ENCODE measurements around the gene COL17A1. TPM values are rescaled to one million over a fixed set of nuclear protein-coding genes. Genes with fewer than 3 reads are reported as not detected.

COL17A1 gene
- total RNA-seq, 1 experiment from 2014 or later = 514 TPM

- BruUV-seq (replicated peaks) = no TSS peak
- H3K36me3 Mint-ChIP-seq (ENCODE audit: insufficient read depth, unreplicated experiment) = peaks cover 10% of the 10 kb centered on the region
- no peaks in the 10 kb centered on the region for H3K9me3 Mint-ChIP-seq (ENCODE audit: unreplicated experiment)
- TF ChIP-seq, protein P1, sequence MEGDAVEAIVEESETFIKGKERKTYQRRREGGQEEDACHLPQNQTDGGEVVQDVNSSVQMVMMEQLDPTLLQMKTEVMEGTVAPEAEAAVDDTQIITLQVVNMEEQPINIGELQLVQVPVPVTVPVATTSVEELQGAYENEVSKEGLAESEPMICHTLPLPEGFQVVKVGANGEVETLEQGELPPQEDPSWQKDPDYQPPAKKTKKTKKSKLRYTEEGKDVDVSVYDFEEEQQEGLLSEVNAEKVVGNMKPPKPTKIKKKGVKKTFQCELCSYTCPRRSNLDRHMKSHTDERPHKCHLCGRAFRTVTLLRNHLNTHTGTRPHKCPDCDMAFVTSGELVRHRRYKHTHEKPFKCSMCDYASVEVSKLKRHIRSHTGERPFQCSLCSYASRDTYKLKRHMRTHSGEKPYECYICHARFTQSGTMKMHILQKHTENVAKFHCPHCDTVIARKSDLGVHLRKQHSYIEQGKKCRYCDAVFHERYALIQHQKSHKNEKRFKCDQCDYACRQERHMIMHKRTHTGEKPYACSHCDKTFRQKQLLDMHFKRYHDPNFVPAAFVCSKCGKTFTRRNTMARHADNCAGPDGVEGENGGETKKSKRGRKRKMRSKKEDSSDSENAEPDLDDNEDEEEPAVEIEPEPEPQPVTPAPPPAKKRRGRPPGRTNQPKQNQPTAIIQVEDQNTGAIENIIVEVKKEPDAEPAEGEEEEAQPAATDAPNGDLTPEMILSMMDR (IDR thresholded peaks at IDR 0.05; ENCODE audit: unreplicated experiment) = no peak
- POLR2A ChIA-PET = interaction anchor here (0.6 to 31.8 kb wide), 6 partner anchors 10 to 42 kb away, joined by 3 to 1749 read pairs (median 6); partner anchors contain the start of gene SFR1
- DNase-seq (ENCODE audit: unreplicated experiment) = peak; percentile 65
- H3K27me3 Mint-ChIP-seq (ENCODE audit: insufficient read depth, unreplicated experiment) = no peaks in the 10 kb centered on the region
- CTCF ChIA-PET = interaction anchor here (0.5 to 4.0 kb wide), 4 partner anchors 11 to 45 kb away, joined by 3 to 32 read pairs (median 4); partner anchors contain the start of gene SFR1
- intact Hi-C loops (cut with micrococcal nuclease) = no loop called here
- H3K4me3 Mint-ChIP-seq (ENCODE audit: unreplicated experiment) = no peak overlapping the region
- H3K27ac Mint-ChIP-seq (ENCODE audit: low read depth, unreplicated experiment) = no peak overlapping the region
- H3K4me1 Mint-ChIP-seq (ENCODE audit: insufficient read depth, unreplicated experiment) = peaks cover 12% of the 10 kb centered on the region
These were observed 8.9 kb downstream of the COL17A1 start for GRCh38 chr10:104076743-104077160.

DNA sequence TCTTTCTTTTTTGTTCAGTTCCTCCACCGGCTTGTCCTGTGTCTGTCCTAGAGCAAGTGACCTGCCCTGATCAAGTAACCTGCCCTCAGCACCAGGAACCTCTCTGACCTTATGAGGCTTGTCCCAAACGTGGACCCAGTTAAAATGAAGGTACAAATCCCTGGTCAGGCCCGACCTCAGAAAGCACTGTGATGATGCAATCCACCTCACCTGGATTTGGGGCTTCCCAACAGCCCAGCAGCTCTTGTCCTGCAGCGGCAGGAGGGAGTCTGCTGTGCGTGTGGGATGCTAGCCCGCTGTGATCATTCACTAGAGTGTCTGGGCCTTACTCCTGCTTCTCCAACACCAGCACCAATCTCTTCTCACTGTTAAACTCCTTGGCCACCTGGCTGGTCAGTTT, 11.2 kb downstream of the COL17A1 start:
- ChIA-PET POLR2A (interaction anchor here (1.5 to 31.8 kb wide), 4 partner anchors 7 to 44 kb away, joined by 4 to 1749 read pairs (median 44); partner anchors contain the start of gene SFR1), CTCF (interaction anchor here (2.1 kb wide), 1 partner anchor 10 kb away, joined by 6 read pairs; no protein-coding TSS in a partner anchor)
- no peaks in the 10 kb centered on the region for H3K4me1 Mint-ChIP-seq (ENCODE audit: insufficient read depth, unreplicated experiment)
- TF ChIP-seq, protein P1 (IDR thresholded peaks at IDR 0.05; ENCODE audit: unreplicated experiment) = no peak
- no peak overlapping the region for H3K27ac Mint-ChIP-seq (ENCODE audit: low read depth, unreplicated experiment)
- H3K27me3 Mint-ChIP-seq (ENCODE audit: insufficient read depth, unreplicated experiment) = no peaks in the 10 kb centered on the region
- intact Hi-C loops (cut with micrococcal nuclease) = no loop called here
- H3K36me3 Mint-ChIP-seq (ENCODE audit: insufficient read depth, unreplicated experiment) = peaks cover 32% of the 10 kb centered on the region
- no peak overlapping the region for H3K4me3 Mint-ChIP-seq (ENCODE audit: unreplicated experiment)
- DNase-seq (ENCODE audit: unreplicated experiment) = no peak
- H3K9me3 Mint-ChIP-seq (ENCODE audit: unreplicated experiment) = no peaks in the 10 kb centered on the region
- no TSS peak for BruUV-seq (replicated peaks)

GRCh38 chr10:104072786-104073185, 12.9 kb downstream of the COL17A1 start:
- TF ChIP-seq, protein P1 (IDR thresholded peaks at IDR 0.05; ENCODE audit: unreplicated experiment) = no peak
- ChIA-PET CTCF (interaction anchor here (1.0 to 5.1 kb wide), 4 partner anchors 10 to 185 kb away, joined by 3 to 35 read pairs (median 18); partner anchors contain the start of gene SFR1), POLR2A (interaction anchor here (0.7 to 31.8 kb wide), 11 partner anchors 8 to 184 kb away, joined by 3 to 1749 read pairs (median 3); partner anchors contain the start of genes COL17A1 and SFR1)
- no TSS peak for BruUV-seq (replicated peaks)
- Mint-ChIP-seq H3K36me3 (ENCODE audit: insufficient read depth, unreplicated experiment) (peaks cover 49% of the 10 kb centered on the region), H3K9me3 (ENCODE audit: unreplicated experiment) (no peaks in the 10 kb centered on the region), H3K4me1 (ENCODE audit: insufficient read depth, unreplicated experiment) (no peaks in the 10 kb centered on the region), H3K27ac (ENCODE audit: low read depth, unreplicated experiment) (no peak overlapping the region), H3K4me3 (ENCODE audit: unreplicated experiment) (no peak overlapping the region), H3K27me3 (ENCODE audit: insufficient read depth, unreplicated experiment) (no peaks in the 10 kb centered on the region)
- intact Hi-C loops (cut with micrococcal nuclease) = no loop called here
- no peak for DNase-seq (ENCODE audit: unreplicated experiment)

DNA sequence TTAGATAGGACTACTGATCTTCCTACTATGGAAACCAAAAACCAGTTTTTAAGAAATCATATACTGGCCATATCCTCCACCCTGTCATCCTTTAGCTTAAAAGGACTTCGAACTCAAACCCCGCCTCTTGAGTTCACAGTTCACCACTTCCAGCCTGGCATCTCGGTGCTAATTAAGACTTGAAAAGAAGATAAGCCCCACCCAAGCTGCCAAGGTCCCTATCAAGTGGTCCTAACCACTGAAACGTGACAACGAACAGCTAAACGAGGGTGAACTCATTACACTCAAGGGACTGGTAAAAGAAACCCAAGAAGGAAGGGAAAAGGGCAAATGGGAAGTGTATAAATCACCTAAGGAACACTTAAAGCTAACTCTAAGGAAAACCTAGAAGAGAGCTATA, 16.1 kb downstream of the COL17A1 start:
- intact Hi-C loops (cut with micrococcal nuclease) = no loop called here
- Mint-ChIP-seq H3K27ac (ENCODE audit: low read depth, unreplicated experiment) (no peak overlapping the region), H3K9me3 (ENCODE audit: unreplicated experiment) (no peaks in the 10 kb centered on the region), H3K27me3 (ENCODE audit: insufficient read depth, unreplicated experiment) (no peaks in the 10 kb centered on the region), H3K4me1 (ENCODE audit: insufficient read depth, unreplicated experiment) (no peaks in the 10 kb centered on the region), H3K36me3 (ENCODE audit: insufficient read depth, unreplicated experiment) (peaks cover 80% of the 10 kb centered on the region), H3K4me3 (ENCODE audit: unreplicated experiment) (no peak overlapping the region)
- TF ChIP-seq, protein P1 (IDR thresholded peaks at IDR 0.05; ENCODE audit: unreplicated experiment) = no peak
- DNase-seq (ENCODE audit: unreplicated experiment) = no peak
- CTCF ChIA-PET = interaction anchor here (1.3 to 5.1 kb wide), 3 partner anchors 13 to 52 kb away, joined by 5 to 35 read pairs (median 33); partner anchors contain the start of gene SFR1
- POLR2A ChIA-PET = interaction anchor here (0.5 to 31.8 kb wide), 8 partner anchors 9 to 188 kb away, joined by 3 to 1749 read pairs (median 4); partner anchors contain the start of genes COL17A1 and SFR1
- BruUV-seq (replicated peaks) = no TSS peak
